GM21786 (cell line): ENCODE results near the gene WDR27.

Source experiments
- ATAC-seq: cut with Tn5 transposase; IDR thresholded peaks from one replicate; pipeline ENCODE4 v1.9.1; 2021; ENCODE audit not compliant: unreplicated experiment

WDR27 gene

DNA sequence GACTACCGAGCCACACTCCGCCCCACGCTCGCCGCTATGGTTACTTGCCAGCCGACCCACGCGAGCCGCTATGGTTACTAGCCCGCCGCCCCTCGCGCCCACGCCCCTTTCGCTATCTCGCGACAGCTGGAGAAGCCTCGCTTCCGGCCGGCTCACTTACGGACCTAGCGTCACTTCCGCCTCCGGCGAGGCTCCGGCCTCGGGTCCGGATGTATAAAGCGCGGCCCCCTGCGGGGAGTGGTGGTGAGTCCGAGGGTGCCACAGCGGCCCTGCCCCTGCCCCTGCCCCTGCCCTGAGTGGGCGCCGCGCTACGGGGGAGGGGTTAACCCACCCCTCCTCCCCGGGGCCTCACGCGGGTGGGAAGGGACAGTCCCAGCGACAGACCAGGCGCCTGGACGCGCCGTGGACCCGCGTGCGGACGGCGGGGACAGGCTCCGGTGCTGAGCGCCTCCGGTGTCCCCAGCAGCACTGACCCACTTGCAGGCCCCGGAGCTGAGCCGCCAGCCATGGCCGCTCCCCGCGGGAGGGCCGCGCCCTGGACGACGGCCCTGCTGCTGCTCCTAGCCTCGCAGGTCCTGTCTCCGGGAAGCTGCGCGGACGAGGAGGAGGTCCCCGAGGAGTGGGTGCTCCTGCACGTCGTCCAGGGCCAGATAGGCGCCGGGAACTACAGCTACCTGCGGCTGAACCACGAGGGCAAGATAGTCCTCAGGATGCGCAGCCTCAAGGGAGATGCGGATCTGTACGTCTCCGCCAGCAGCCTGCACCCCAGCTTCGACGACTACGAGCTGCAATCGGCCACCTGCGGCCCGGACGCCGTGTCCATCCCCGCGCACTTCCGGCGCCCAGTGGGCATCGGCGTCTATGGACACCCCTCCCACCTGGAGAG, at the start of gene WDR27, which contains the start of gene C6orf120:
WDR27 (minus strand) TSS at position 76 of the 886 bp plus-strand sequence. CDS start 13,024 bp downstream, outside the sequence.
C6orf120 (plus strand) TSS at position 173 of the 886 bp plus-strand sequence; CDS start at position 507, 334 bp downstream.
- peak; percentile 94 for ATAC-seq

DNA sequence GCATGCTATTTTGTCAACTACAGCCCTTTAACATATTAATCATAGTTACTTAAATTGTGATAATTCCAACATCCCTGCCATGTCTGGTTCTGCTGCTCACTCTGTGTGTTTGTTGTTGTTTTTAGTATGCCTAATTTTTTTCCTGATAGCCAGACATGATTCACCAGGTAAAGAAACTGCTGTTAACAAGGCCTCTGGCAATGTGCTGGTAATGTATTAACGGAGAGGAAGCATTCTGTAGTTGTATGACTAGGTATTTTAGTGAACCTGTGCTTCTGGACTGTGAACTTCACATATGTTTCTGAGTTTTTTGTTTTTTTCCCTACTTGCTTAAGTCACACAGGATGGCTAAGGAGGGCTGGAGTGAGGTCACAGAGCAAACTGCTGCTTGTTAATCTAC, 44.7 kb upstream of the WDR27 start:
- ATAC-seq = no peak

DNA sequence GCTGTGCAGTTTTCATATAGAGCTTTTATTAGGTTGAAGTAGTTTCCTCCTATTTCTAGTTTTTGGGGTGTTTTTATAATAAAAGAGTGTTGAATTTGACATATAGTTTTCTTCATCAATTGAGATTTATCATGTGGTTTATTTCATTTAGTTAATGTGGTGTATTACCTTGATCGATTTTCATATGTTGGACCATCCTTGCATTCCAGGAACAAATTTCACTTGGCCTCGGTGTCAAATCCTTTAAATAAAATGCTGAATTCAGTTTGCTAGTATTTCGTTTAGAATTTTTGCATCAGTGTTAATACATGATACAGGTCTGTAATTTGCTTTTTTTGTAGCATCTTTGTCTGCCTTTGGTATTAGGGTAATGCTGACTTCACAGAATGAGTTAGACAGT, 43.6 kb upstream of the WDR27 start:
- ATAC-seq = no peak

DNA sequence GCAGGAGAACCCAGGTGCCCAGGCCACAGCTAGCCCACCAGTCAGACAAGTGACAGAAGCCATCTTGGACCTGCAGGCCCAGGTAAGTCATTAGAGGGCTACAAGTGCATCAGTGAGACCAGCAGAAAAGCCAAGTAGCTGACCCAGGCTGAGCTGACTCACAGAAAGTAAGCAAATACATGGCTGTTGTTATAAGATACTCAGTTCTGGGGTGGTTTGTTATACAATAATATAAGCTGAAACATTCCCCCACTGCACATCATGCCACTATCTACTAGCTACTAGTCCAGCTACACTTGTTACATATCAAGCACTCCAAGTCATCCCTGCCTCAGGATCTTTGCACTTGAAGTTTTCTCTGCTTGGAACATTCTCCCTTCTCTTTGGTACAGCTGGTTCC, 39.5 kb upstream of the WDR27 start:
- no peak for ATAC-seq

DNA sequence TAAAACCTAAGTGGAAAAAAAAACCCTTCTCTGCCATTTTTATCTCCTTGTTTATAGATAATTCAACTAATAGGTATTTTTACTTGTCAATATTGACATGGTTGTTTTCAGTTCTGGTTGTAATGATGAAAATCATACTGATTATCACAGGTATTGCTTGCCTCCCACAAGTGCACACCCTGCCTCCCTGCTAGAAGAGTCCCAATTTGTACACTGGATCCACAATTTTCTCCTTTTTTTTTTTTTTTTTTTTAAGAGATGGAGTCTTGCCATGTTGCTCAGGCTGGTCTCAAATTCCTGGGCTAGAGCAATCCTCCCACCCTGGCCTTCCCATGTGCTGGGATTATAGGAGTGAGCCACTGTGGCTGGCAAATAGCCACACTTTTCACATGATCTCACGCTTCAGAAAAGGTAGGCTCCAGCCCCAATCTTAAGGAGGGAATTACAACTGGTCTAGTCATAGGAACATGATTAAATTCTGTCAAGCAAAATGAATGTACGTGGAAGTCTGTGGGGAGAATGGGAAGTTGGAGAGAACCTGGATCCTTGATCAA, 37.2 kb upstream of the WDR27 start:
- no peak for ATAC-seq

DNA sequence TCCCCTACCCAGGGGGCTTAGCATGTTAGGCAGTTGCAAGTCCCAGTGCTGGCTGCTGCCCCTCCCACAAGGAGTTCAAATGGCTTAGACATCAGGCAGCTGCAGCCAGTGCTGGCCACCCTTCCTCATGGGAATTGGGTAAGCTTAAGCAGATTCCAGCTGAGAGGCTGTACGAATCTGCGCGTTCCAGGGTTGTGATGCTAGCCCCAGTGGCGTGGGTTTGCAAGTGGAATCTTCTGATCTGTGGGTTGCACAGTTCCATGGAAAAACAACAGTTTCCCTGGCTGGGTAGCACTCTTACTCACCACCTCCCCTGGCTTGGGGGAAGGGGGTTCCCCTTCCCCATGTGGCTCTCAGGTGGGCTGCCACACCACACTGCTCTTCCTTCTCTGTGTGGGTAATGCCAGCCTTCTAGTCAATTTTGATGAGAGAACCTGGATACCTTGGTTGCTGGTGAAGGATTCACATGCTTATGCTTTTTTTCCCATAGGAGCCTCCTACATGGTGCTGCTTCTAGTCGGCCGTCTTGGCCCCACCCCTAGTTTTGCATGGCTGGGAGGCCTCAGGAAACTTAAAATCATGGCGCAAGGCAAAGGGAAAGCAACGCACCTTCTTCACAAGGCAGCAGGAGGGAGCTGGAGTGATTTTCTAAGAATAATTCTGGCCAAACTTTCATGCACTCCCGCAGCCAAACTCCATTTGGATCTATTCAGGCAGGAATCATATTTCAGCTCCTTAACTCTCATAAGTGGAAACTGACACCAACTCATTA, 36.6 kb upstream of the WDR27 start:
- ATAC-seq = no peak

DNA sequence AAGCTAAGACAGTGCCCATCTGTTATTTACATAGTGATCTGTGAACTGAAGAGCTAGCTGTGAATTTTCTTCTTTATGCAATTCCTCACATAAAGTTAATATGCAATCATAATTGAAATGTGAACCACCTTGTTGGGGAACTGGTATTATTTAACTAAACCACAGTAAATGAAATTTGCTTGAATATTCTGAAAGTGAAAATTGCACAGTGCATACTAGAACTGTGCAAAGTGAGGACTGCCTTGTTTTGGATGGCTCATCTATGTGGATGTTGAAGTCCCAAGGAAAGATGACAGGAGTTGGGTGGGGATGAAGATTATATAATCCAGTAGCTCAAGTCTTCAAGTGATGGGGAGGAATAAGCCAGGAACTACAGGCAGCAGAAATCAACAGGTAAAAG, 28.1 kb upstream of the WDR27 start:
- no peak for ATAC-seq

DNA sequence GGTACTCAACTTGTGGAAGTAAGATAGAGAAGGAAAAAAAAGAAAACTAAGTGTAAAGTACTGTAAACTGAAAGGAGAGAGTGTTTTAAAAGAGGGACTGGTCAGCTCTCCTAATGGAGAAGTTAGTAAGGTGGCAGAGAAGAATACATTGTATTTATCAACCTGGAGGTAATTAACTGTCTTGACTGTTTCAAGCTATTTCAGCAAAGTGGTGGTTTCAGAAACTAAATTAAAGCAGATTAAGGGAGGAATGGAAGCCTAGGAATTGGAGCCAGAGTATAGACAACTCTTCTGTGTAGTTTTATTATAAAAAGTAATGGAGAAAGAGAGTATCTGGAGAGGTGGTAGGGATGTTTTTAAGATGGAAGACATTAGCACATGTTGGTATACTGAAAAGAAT, 25.1 kb upstream of the WDR27 start:
- no peak for ATAC-seq

DNA sequence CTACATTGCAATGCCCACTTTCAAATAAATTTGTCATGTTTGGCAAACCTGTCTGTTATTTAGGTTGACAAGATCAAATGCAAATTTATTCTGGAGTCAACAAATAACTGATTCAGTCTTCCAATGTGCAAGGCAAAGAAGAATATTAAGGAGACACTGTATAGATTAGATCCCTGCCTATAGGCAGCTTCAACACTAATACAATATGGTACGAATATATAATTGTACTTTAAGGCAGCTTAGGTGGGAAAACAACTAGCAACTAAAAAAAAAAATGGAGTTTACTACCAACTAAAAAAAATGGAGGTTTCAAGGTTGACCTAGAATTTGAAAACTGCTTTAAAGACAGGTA, 24.2 kb upstream of the WDR27 start:
- ATAC-seq = no peak

DNA sequence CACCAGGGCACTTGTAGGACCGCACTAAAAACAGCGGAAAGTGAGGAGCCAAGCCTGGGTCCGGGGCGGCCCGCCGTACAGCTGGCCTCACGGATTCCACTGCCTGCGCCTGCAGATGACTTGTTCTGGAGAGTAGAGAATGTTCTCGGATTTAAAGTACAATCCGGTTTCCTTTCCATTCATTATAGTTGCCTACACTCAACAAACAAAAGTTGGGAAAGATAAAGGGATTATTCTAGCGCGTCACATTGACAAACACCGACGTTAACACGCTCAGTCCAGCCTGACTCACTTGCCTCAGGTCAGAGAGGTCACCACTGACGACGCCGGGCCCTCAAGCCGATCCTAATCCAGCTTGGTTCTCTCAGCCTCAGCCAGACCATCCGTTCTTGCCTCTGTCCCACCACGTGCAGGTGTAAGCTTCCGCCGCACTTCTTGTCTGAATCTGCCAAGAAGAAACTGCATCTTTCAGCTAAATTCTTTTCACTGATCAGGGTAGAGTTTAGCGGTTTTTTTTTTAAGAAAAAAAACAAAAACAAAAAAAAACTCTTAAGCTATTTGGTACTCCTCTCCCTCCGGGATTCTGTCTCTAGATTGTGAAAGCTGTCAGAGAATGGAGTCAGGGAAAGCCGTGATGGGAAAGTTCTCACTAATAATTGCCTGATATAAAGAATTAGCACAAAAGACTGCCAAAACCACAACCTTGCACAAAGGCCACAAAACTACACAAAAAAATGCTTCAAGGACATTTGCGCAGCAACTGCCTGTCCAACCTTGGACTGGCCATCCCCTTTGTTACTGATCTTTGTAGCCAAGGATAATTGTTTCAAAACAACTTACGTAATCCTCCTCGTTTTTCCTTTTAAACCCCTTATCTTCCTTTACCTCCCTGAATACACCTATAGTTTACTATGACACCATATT, 23.6 kb upstream of the WDR27 start:
- ATAC-seq = no peak

DNA sequence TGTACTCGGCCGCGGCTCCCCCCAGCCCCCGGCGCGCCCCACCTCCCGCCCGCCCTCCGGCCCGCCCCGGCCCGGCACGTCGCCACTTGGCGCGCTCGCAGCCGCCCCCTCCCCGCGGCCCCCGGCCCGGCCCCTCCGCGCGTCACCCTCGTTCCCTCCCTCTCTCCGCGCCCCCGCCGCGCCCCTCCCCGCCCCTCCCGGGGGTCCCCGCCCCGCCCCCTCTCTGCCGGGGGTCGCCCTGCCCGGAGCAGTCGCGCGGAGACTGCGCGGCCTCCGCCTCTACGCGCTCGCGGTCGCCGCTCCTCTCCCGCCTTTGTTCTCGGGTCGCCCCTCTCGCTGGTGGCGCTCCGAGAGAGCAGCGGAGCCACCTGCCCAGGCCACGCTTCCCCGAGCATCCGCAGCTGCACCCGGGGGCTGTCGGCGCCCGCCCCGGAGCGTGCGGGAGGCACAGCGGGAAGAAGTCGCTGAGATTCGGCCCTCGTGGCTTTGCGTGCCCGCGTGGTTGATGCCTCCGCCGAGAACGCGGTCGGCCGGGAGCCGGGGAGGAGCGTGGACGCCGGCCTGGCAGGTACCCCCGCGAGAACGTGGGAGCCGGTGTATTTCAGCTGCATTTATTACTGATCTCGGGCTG, 22.8 kb upstream of the WDR27 start, which contains the start of gene PHF10:
PHF10 (minus strand) TSS at position 7 of the 631 bp plus-strand sequence. CDS start 569 bp downstream, outside the sequence.
- ATAC-seq = peak; percentile 36

DNA sequence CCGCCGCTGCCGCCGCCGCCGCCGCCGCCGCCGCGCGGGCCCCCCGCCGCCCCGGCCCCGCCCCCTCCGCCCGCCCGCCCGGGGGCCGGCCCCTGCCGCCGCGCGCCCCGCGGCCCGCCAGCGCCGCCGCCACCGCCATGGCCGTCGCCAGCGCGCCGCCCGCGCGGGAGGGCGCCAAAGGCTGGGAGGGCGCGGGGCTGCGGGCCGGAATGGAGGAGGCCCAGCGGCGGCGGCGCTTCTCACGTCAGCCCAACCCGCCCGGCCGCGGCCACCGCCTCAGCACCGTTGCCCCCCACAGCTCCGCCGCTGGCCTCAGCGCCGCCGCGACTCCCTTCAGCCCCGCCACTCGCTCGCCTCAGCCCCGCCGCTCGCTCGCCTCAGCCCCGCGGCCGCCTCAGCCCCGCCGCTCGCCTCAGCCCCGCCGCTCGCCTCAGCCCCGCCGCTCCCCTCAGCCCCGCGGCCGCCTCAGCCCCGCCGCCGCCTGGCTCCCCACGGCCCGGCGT, 22.2 kb upstream of the WDR27 start:
- peak; percentile 32 for ATAC-seq

DNA sequence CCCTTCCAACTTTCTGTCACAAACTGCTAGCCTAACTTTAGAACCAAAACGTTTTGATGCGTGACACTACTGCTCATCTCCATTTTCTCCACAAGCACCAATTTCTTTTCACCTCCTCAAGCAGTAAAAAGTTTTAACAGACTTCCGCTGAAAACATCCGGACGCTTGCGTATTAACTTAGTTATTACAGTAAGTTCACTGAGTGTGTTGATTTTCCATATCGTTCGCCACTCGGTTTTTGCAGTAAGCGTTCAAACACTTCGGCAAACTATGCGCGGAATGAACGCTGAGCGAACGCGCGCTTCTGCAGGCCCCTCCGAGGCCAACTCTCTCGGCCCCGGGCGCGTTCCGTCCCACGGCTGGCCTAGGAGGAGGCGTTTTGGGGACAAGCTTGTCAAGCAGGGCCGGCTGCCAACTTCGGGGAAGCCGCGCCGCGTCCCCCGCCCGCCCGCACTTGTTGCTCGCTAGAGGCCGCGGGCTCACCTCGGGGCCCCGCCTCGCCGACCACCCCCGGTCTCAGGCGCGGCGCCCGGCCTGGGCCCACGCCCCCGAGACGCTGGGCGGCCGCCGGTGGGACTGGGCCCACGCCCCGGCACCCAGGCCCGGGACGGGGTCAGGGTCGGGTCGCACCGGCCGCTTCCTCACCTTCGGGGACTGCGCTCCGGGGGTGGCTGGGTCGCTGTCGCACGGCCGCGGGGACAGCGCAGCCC, 21.5 kb upstream of the WDR27 start:
- peak; percentile 25 for ATAC-seq

DNA sequence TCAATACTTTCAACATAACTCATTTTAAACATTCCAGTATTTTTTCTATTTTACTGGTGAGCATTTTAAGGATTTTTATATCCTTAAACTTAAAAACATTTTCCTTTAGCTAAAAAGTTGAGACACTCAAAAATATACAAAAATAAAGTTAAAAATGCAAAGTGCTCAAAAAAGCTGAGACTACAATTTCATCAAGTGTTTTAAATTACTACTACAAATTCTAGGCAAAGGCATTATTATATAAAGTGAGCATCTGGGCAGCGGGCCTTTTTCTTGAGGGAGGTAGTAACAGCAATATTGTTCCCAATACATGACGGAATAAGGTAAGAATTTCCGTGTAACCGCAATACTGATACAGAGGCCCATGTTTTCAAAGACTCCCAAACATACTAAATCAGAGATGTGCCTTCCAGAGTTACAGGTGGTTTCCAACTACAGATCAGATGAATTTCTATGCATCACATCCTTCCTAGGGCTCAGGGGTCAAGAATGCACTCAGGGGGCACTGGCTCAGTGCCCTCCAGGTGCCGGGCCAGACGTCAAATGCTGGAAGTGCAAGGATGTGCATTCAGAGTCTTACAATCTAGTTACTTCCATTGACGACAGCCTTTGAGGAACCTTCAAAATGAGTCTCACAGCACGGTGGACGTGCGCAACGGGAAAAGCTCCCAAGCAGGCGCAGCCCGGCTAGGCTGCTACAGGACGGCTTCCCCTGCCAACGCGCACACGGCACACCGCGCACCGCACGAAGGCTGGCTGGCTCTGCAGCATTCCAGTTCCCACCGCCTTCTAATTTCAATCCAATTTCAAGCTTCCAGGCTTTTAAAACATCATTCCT, 20.8 kb upstream of the WDR27 start:
- no peak for ATAC-seq

DNA sequence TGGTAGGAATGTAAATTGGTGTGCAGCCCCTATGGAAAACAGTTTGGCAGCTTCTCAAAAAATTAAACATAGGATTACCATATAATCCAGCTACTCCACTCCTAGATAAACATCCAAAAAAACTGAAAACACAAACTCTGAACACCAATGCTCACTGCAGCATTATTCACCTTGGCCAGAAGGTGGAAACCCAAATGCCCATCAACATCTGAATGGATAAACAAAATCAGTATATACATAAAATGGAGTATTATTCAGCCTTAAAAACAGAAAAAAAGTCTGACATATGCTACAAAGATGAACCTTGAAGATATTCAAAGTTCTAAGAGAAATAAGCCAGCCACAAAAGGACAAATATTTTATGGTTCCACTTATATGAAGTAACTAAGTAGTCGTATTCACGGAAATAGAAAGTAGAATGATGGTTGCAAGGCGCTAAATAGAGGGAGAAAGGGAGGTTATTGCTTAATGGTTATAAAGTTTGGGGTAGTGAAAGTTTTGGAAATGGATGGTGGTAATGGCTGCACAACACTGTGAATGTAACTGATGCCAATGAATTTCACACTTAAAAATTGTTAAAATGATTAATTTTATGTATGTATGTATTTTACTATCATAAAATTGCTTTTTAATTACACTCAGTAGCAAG, 18.5 kb upstream of the WDR27 start:
- ATAC-seq = no peak

DNA sequence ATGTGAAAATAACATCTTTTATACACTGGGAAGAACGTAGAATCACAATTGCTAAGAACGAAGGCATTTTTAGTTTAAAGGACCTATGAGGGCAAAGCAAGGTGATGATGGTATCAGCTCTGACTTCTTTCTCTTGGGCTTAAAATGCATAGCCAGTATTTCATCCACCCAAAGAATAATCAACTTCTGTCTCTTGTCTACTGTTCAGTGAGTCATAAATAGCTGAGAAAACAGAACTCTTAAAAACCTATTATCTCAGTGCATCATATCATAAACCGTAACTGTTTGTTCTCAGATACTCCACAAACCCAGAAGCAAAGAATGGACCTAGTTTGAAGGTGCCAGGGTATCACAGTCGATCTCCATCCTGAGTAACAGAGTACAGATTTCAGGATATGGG, 17.3 kb upstream of the WDR27 start:
- no peak for ATAC-seq

DNA sequence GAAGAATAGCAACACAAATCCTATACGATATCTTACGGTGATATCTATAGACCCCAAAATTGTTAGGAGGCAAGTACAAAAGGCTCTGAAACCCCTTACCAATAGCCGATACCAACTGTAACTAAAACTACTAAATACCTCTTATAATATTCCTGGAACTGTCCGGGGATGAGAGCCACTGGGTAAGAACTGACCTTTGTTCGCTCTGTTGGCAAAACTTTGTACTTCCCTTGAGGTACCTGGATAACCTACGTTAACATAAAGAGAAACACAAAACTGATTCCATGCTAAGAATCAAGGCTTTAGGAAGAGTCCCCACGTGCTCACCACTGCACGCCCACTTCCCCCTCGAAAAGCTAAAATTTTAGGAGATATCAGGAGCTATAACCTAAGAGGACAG, 12.8 kb upstream of the WDR27 start:
- no peak for ATAC-seq

DNA sequence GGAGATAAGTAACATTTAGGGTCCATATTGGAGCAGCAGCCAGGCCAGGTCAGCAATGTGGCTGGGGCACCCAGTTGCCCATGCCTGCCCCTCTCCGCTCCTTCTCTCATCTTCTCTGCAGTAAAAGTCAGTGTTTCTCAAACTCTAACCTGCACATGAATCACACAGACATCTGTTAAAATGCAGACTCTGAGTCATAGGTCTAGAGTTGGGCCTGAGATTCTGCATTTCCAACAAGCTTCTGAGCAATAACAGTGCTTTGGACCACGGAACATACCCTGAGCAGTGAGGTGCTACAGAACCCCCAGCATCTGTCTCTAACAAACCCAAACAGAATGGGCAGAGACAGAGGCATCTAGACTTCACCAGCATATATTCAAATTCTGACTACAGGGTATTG, 12.3 kb upstream of the WDR27 start:
- ATAC-seq = no peak
